K562 (cell line): Measurements from ENCODE around the gene COL5A1. TPM values are rescaled to one million over a fixed set of nuclear protein-coding genes. Genes with fewer than 3 reads are reported as not detected.

Source experiments
- ATAC-seq: fragments of 200-7000 bp; cut with Tn5 transposase; 3 replicates; pipeline ENCODE4 v1.9.1; 2020; ENCODE audit warnings: moderate library complexity
- BruUV-seq: library from RNA; stranded (reverse); fragments of 400-500 nt; replicated peaks from 2 replicates; lab custom pipeline; 2021; lab: Mats Ljungman, UMichigan
- CTCF ChIA-PET: fragments of 300-600 bp; formaldehyde crosslinking; extraction: SDS; loops from one replicate; lab custom pipeline; 2021; ENCODE audit warnings: low intra/inter-chr PET ratio; lab: Yijun Ruan, JAX
- POLR2A ChIA-PET: fragments of 300-600, 350-650 bp; sonication (Branson Sonifier 250); formaldehyde crosslinking; extraction: SDS; loops from one replicate; lab custom pipeline; 2021; ENCODE audit warnings: antibody characterized with exemption, inconsistent platforms; lab: Yijun Ruan, JAX
- DNase-seq, 4 experiments: peaks; one replicate each; pipeline versions ENCODE4 v3.0.0 to v3.0.0-alpha.2; 2011 to 2018; ENCODE audit warnings: low spot score in 3 of 4, mixed read lengths in 3 of 4; ENCODE audit errors: extremely low read depth in 1 of 4
- FAIRE-seq: peaks from 2 replicates; lab custom pipeline; 2011; peaks lifted over from hg19 to GRCh38; lab: Jason Lieb, UNC
- H2AFZ ChIP-seq: 2 replicates; pipeline ENCODE4 v1.6.0; 2011; ENCODE audit warnings: low read depth, low read length, control low read depth, inconsistent platforms
- H3K27ac ChIP-seq: fragments of 200-600 bp; 3 replicates; pipeline ENCODE4 v1.8.0; 2011; ENCODE audit warnings: low read depth, mild to moderate bottlenecking, control low read depth, inconsistent platforms, low read length, moderate library complexity, mixed read lengths; ENCODE audit errors: extremely low read depth
- H3K27me3 ChIP-seq, 2 experiments: fragments of 300-600 bp in 1 of 2; 2 replicates in 1 of 2; 3 replicates in 1 of 2; pipeline versions ENCODE4 v1.6.0 to v1.8.0; 2011; ENCODE audit warnings: inconsistent platforms in 2 of 2, low read length in 2 of 2, mild to moderate bottlenecking in 1 of 2, mixed read lengths in 1 of 2, moderate library complexity in 1 of 2; ENCODE audit not compliant: control insufficient read depth in 2 of 2, insufficient read depth in 2 of 2
- H3K36me3 ChIP-seq: fragments of 300-600 bp; 3 replicates; pipeline ENCODE4 v1.8.0; 2011; ENCODE audit warnings: mild to moderate bottlenecking, low read length, inconsistent platforms; ENCODE audit not compliant: control insufficient read depth, insufficient read depth
- H3K4me1 ChIP-seq, 2 experiments: fragments of 200-600 bp in 1 of 2; replicated peaks in 1 of 2; 2 replicates in 1 of 2; 3 replicates in 1 of 2; pipeline versions ENCODE4 v1.5.1 to v1.8.0; 2011; ENCODE audit warnings: inconsistent platforms in 2 of 2, low read length in 2 of 2, mild to moderate bottlenecking in 1 of 2, mixed read lengths in 1 of 2, moderate library complexity in 1 of 2; ENCODE audit not compliant: control insufficient read depth in 2 of 2, insufficient read depth in 2 of 2
- H3K4me2 ChIP-seq: 2 replicates; pipeline ENCODE4 v1.6.1; 2011; ENCODE audit warnings: low read length, control low read depth, inconsistent platforms, mixed read lengths; ENCODE audit not compliant: insufficient read depth
- H3K4me3 ChIP-seq: fragments of 200-600 bp; sonication (generic), shearing (Covaris generic); 2 replicates; pipeline ENCODE4 v1.5.1; 2016; ENCODE audit warnings: control low read depth, inconsistent platforms
- H3K79me2 ChIP-seq: fragments of 200-600 bp; 3 replicates; pipeline ENCODE4 v1.8.0; 2011; ENCODE audit warnings: low read length, inconsistent platforms; ENCODE audit not compliant: control insufficient read depth, insufficient read depth
- H3K9ac ChIP-seq, 2 experiments: 2 replicates each; pipeline versions ENCODE4 v1.6.0 to v1.6.1; 2011; ENCODE audit warnings: low read depth in 2 of 2, low read length in 2 of 2, control low read depth in 1 of 2, inconsistent platforms in 1 of 2, mild to moderate bottlenecking in 1 of 2, mixed read lengths in 1 of 2; ENCODE audit not compliant: insufficient read depth in 1 of 2
- H3K9me1 ChIP-seq: one replicate; pipeline ENCODE4 v1.6.0; 2011; ENCODE audit warnings: inconsistent platforms, mild to moderate bottlenecking, low read length, moderate library complexity; ENCODE audit not compliant: control insufficient read depth, insufficient read depth
- H3K9me3 ChIP-seq: replicated peaks from 2 replicates; pipeline ENCODE4 v1.5.1; 2011; ENCODE audit warnings: low read depth, low read length, inconsistent platforms; ENCODE audit not compliant: control insufficient read depth, insufficient read depth
- H4K20me1 ChIP-seq: replicated peaks from 2 replicates; pipeline ENCODE4 v1.6.1; 2011; ENCODE audit warnings: low read length, inconsistent platforms, mixed read lengths; ENCODE audit not compliant: control insufficient read depth, insufficient read depth
- CHCHD3 ChIP-seq: fragments of 250-450 bp; sonication (Bioruptor Pico); IDR thresholded peaks from 2 replicates; pipeline ENCODE4 v2.1.2; 2022; ENCODE audit warnings: mild to moderate bottlenecking
- FOXA1 ChIP-seq: fragments of 450-650 bp; IDR thresholded peaks from 2 replicates; pipeline ENCODE4 v1.6.1; 2016; ENCODE audit warnings: mild to moderate bottlenecking, borderline replicate concordance
- PHB ChIP-seq: fragments of 250-450 bp; sonication (Bioruptor Pico); IDR thresholded peaks from 2 replicates; pipeline ENCODE4 v1.5.0; 2021
- ZFP36 ChIP-seq: fragments of 150-350 bp; IDR thresholded peaks from 2 replicates; pipeline ENCODE4 v1.6.1; 2018; ENCODE audit warnings: low read length, low read depth; ENCODE audit not compliant: partially characterized antibody
- ZNF274 ChIP-seq: IDR thresholded peaks from 2 replicates; pipeline ENCODE4 v1.6.1; 2011; ENCODE audit warnings: low read depth, mild to moderate bottlenecking, low read length, moderate library complexity, borderline replicate concordance
- ZNF436 ChIP-seq: fragments of 250-450, 450-650 bp; sonication (Bioruptor Pico); formaldehyde crosslinking; IDR thresholded peaks from 2 replicates; pipeline ENCODE4 v1.7.0; 2020; ENCODE audit warnings: mild to moderate bottlenecking
- ZSCAN32 ChIP-seq: fragments of 450-650 bp; formaldehyde crosslinking; IDR thresholded peaks from 2 replicates; pipeline ENCODE4 v1.4.0; 2020; ENCODE audit warnings: mild to moderate bottlenecking, moderate library complexity
- whole genome bisulfite sequencing: fragments of 100-300 bp; shearing (Covaris generic); methylation state at CpG from one replicate; pipeline ENCODE4 v1.1.6; 2016; ENCODE audit warnings: low coverage, mixed read lengths; ENCODE audit not compliant: insufficient coverage; ENCODE audit errors: missing lambda C conversion rate; 5-methylcytosine and 5-hydroxymethylcytosine counted together
- in situ Hi-C: fragments of 300-500 bp; cut with MboI; formaldehyde crosslinking; loops from 4 replicates; pipeline ENCODE4 v1.15.0; 2018; ENCODE audit warnings: inconsistent platforms, mixed read lengths
- intact Hi-C: fragments of 100-400 bp; cut with micrococcal nuclease; formaldehyde crosslinking; loops from 2 replicates; pipeline ENCODE4 v1.14.2; 2022
- polyA plus RNA-seq, 8 experiments: library from polyadenylated mRNA; depleted of rRNA in 4 of 8; stranded (reverse) in 5 of 8; unstranded in 3 of 8; fragments of >200 nt; fragmentation: Nextera tagmentation in 2 of 8; fragmentation: Illumina TruSeq in 1 of 8; extraction: Ambion mirVana in 2 of 8; extraction: Trizol in 1 of 8; gene quantifications; 2 replicates each; pipeline versions ENCODE4 v1.2.1 to v1.2.3, GENCODE V29; 2011 to 2014; ENCODE audit warnings: inconsistent platforms in 1 of 8, missing spikeins in 1 of 8
- total RNA-seq, 7 experiments: library from RNA; depleted of rRNA in 6 of 7; stranded (reverse); fragments of >200 nt in 6 of 7; fragmentation: Illumina TruSeq in 2 of 7; extraction: Trizol in 2 of 7; gene quantifications; 2 replicates each; pipeline versions ENCODE4 v1.2.1 to v1.2.3, GENCODE V29; 2011 to 2021; ENCODE audit warnings: low replicate concordance in 1 of 7

COL5A1 gene
- total and polyA plus RNA-seq, 9 of the 15 experiments (the other 6 are each of a cell fraction or from before 2014, with no cell fraction given) = under 0.01 to 0.13 (median 0.04) TPM; not detected in 6

DNA sequence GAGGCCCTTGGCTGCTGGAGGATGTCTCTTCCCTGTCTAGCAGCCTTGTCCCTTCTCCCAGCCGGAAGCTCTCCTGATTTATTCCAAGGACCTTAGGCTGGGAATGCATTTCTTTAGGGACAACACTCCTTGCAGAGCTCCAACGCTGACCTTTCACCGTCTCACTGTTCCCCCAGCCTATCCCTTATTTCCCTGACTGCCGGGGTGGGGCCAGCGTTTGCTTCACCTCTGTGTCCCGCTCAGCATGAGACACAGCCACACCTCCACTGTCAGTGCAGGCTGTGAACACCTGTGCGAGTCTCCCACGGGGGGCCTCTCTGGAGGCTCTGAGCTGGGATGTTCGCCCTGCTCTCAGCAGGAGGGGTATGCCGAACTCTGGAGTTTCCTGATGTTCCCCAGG lies 132.8 kb downstream of the COL5A1 start:
- ChIA-PET CTCF (no interaction called here), POLR2A (interaction anchor here (0.8 kb wide), 1 partner anchor 7 kb away, joined by 3 read pairs; no protein-coding TSS in a partner anchor)
- no peak overlapping the region for H3K4me2 ChIP-seq
- H3K4me1 ChIP-seq = peaks cover 0 to 8% of the 10 kb centered on the region in 2 experiments; a peak in 1 of 5 replicates
- WGBS = 0% methylated on average over 10 of the region's 10 CpGs
- no peak overlapping the region for H3K27ac ChIP-seq
- ATAC-seq (no peak), DNase-seq (no peak), FAIRE-seq (no peak)
- no peaks in the 10 kb centered on the region; the same call in 1 of the 2 replicates for H3K9me3 ChIP-seq
- H3K36me3 ChIP-seq = no peaks in the 10 kb centered on the region
- no peaks in the 10 kb centered on the region for H3K79me2 ChIP-seq
- peaks cover 12 to 82% of the 10 kb centered on the region in 2 experiments for H3K27me3 ChIP-seq
- no peaks in the 10 kb centered on the region for H3K9me1 ChIP-seq
- peaks cover 18% of the 10 kb centered on the region for H4K20me1 ChIP-seq
- intact Hi-C loops = no loop called here
- BruUV-seq = no TSS peak
- TF ChIP-seq FOXA1 (no peak), ZNF274 (no peak), CHCHD3 (CRISPR knock-in tag) (no peak), ZNF436 (no peak), ZFP36 (no peak), ZSCAN32 (CRISPR knock-in tag) (no peak), PHB (no peak)
- no peak overlapping the region for H3K4me3 ChIP-seq
- no peak overlapping the region for H2AFZ ChIP-seq
- in situ Hi-C loops = no loop called here
- H3K9ac ChIP-seq = no peak overlapping the region
